A549 (cell line): ENCODE measurements around the gene MED4. TPM values are rescaled to one million over a fixed set of nuclear protein-coding genes. Genes with fewer than 3 reads are reported as not detected.
A peak's percentile ranks its signal among the peaks of the same experiment; 100 is the strongest.
"Not testable (repeated sequence)": the region's sequence is repeated elsewhere in the genome, so short reads cannot be mapped to it uniquely, and the experiment has no call there.

Source experiments
- ATAC-seq, 2 experiments: fragments of 200-7000 bp in 1 of 2; fragments of >200 bp in 1 of 2; cut with Nextera tagmentation in 1 of 2; cut with Tn5 transposase in 1 of 2; 3 replicates each; pipeline versions ENCODE4 v1.8.0 to v1.9.1; 2018 to 2020; ENCODE audit warnings: mild to moderate bottlenecking in 1 of 2, moderate library complexity in 1 of 2
- CTCF ChIA-PET: fragments of 300-600 bp; sonication (Branson Sonifier 250); formaldehyde crosslinking; extraction: SDS; loops from one replicate; lab custom pipeline; 2021; ENCODE audit warnings: antibody characterized with exemption, inconsistent platforms; lab: Yijun Ruan, JAX
- POLR2A ChIA-PET: fragments of 350-600 bp; formaldehyde crosslinking; extraction: SDS; loops from one replicate; lab custom pipeline; 2021; ENCODE audit warnings: antibody characterized with exemption, inconsistent platforms; lab: Yijun Ruan, JAX
- DNase-seq, 2 experiments: peaks; one replicate each; pipeline versions ENCODE4 v3.0.0 to v3.0.0-alpha.2; 2011 to 2016; ENCODE audit warnings: low read depth in 1 of 2, low spot score in 1 of 2
- FAIRE-seq: peaks from 2 replicates; lab custom pipeline; 2011; peaks lifted over from hg19 to GRCh38; lab: Jason Lieb, UNC
- H3K27ac ChIP-seq, 2 experiments: fragments of >200 bp; sonication (Bioruptor Twin); formaldehyde crosslinking; 3 replicates each; pipeline ENCODE4 v1.5.1; 2016 to 2017
- H3K4me1 ChIP-seq: fragments of >200 bp; sonication (Bioruptor Twin); formaldehyde crosslinking; 3 replicates; pipeline ENCODE4 v1.6.1; 2016
- H3K4me2 ChIP-seq: fragments of >200 bp; sonication (Bioruptor Twin); formaldehyde crosslinking; 3 replicates; pipeline ENCODE4 v1.6.1; 2016
- H3K4me3 ChIP-seq: fragments of >200 bp; sonication (Bioruptor Twin); formaldehyde crosslinking; 3 replicates; pipeline ENCODE4 v1.5.1; 2016
- H3K9me3 ChIP-seq: fragments of >200 bp; sonication (Bioruptor Twin); formaldehyde crosslinking; 3 replicates; pipeline ENCODE4 v1.6.1; 2016
- CBX2 ChIP-seq: fragments of 200-600 bp; sonication (generic); IDR thresholded peaks from 2 replicates; pipeline ENCODE4 v1.6.1; 2016; ENCODE audit warnings: low read depth, mild to moderate bottlenecking, borderline replicate concordance
- CHD2 ChIP-seq: fragments of 150-350 bp; IDR thresholded peaks from 2 replicates; pipeline ENCODE4 v1.6.1; 2014; ENCODE audit warnings: low read length; ENCODE audit not compliant: partially characterized antibody
- EHF ChIP-seq: fragments of 250-450 bp; sonication (Bioruptor Pico); IDR thresholded peaks from 2 replicates; pipeline ENCODE4 v1.5.0; 2020; ENCODE audit warnings: mild to moderate bottlenecking
- EP300 ChIP-seq, 2 experiments: fragments of >200 bp; sonication (Bioruptor Twin); formaldehyde crosslinking; IDR thresholded peaks; 2 replicates in 1 of 2; 3 replicates in 1 of 2; pipeline ENCODE4 v1.6.1; 2016 to 2017
- FOSB ChIP-seq: fragments of 250-450 bp; sonication (Bioruptor Pico); IDR thresholded peaks from 2 replicates; pipeline ENCODE4 v1.5.0; 2020; ENCODE audit warnings: mild to moderate bottlenecking, moderate library complexity
- FOXS1 ChIP-seq: fragments of 250-450 bp; sonication (Bioruptor Pico); IDR thresholded peaks from 2 replicates; pipeline ENCODE4 v1.5.0; 2020; ENCODE audit warnings: mild to moderate bottlenecking, moderate library complexity
- GATA3 ChIP-seq: IDR thresholded peaks from 2 replicates; pipeline ENCODE4 v1.6.1; 2012; ENCODE audit warnings: borderline replicate concordance
- JUNB ChIP-seq: fragments of >200 bp; sonication (Bioruptor Twin); formaldehyde crosslinking; IDR thresholded peaks from 2 replicates; pipeline ENCODE4 v1.6.1; 2016
- MYC ChIP-seq: IDR thresholded peaks from 2 replicates; pipeline ENCODE4 v1.6.1; 2012; ENCODE audit warnings: mild to moderate bottlenecking, inconsistent platforms, low read length, improper control_type of control experiment, borderline replicate concordance
- POLR2A ChIP-seq: IDR thresholded peaks from 2 replicates; pipeline ENCODE4 v1.6.1; 2012; ENCODE audit warnings: mild to moderate bottlenecking, low read length
- TP53 ChIP-seq: fragments of 250-450 bp; sonication (Bioruptor Pico); IDR thresholded peaks from 2 replicates; pipeline ENCODE4 v1.5.0; 2021; ENCODE audit warnings: mild to moderate bottlenecking, moderate library complexity
- WGBS: methylation state at CpG from one replicate; pipeline ENCODE4 v1.1.6; 2017; ENCODE audit errors: missing lambda C conversion rate; 5-methylcytosine and 5-hydroxymethylcytosine counted together
- polyA plus RNA-seq, 4 experiments: library from polyadenylated mRNA; depleted of rRNA in 3 of 4; stranded (reverse); fragments of >200 nt; fragmentation: RNase III in 1 of 4; extraction: RNeasy Plus Mini Kit Qiagen cat#74134 plus additional on column Dnase treatment in 1 of 4; gene quantifications; 2 replicates in 3 of 4; 3 replicates in 1 of 4; pipeline ENCODE4 v1.2.3, GENCODE V29; 2011 to 2017
- TF ChIP-seq, protein P1 (sequence below): fragments of 200-600 bp; sonication (generic); IDR thresholded peaks from 2 replicates; pipeline ENCODE4 v1.6.1; 2016; ENCODE audit warnings: antibody characterized with exemption, mild to moderate bottlenecking, moderate library complexity
- TF ChIP-seq, protein P2 (sequence below): IDR thresholded peaks from 2 replicates; pipeline ENCODE4 v1.6.1; 2012

Gene MED4
- polyA plus RNA-seq, 2 of the 4 experiments (the other 2 are of a cell fraction) = 30.5 to 41.9 TPM

DNA sequence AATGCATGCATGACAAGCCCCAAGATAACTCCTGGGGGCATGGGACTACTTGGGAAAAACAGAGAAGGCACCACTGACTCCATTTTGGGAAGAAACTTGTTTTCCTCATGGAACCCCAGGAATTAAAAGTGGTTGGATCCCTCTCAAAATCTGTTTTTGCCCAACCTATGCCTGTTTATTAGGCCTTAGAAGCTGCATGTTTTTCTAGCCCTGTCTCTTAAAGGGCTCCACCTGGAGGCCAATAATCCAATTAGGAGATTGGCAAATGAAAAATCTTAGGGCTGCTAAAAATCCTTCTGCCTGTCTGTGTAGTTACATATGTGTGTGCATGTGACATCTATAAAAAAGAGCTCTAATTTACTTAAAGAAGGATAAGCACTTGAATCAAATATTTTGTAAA lies 26.9 kb downstream of the MED4 start (continued):
- TF ChIP-seq POLR2A (no peak), CHD2 (no peak)

DNA sequence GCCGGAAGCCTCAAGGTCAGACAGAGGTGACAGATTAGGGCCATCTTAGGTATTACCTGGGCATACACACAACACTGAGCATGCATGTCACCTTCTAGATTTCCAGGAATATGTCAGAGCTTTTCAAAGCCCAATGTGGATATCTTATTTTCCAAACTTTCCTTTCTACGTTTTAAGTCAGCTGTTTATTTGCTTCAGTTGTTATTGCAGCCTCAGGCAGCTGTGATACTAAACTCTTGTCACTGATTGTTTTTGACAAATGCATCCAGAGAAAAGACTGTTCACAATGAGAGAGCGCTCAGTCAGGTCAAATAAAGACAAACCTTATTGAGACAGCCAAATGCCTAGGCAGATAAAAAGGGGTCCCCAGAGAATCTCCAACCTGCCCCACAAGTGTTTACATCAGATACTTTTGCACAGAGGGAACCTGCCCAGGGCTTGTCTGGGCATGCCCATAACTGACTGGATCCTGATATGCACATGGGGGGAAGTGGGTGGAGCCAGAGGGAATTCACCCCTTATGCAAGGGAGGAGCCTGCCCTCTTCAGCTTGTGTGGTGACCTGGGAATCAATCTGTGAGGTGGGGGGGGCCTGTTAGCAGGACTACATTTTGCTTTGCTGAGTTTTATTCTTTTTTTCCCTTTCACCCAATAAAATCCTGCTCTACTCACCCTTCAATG lies 28.5 kb downstream of the MED4 start:
- H3K4me3 ChIP-seq = no peak overlapping the region
- no peak for ATAC-seq
- POLR2A ChIA-PET = no interaction called here
- TF ChIP-seq EHF (no peak), FOSB (no peak), GATA3 (no peak), MYC (no peak)
- TF ChIP-seq, protein P1, sequence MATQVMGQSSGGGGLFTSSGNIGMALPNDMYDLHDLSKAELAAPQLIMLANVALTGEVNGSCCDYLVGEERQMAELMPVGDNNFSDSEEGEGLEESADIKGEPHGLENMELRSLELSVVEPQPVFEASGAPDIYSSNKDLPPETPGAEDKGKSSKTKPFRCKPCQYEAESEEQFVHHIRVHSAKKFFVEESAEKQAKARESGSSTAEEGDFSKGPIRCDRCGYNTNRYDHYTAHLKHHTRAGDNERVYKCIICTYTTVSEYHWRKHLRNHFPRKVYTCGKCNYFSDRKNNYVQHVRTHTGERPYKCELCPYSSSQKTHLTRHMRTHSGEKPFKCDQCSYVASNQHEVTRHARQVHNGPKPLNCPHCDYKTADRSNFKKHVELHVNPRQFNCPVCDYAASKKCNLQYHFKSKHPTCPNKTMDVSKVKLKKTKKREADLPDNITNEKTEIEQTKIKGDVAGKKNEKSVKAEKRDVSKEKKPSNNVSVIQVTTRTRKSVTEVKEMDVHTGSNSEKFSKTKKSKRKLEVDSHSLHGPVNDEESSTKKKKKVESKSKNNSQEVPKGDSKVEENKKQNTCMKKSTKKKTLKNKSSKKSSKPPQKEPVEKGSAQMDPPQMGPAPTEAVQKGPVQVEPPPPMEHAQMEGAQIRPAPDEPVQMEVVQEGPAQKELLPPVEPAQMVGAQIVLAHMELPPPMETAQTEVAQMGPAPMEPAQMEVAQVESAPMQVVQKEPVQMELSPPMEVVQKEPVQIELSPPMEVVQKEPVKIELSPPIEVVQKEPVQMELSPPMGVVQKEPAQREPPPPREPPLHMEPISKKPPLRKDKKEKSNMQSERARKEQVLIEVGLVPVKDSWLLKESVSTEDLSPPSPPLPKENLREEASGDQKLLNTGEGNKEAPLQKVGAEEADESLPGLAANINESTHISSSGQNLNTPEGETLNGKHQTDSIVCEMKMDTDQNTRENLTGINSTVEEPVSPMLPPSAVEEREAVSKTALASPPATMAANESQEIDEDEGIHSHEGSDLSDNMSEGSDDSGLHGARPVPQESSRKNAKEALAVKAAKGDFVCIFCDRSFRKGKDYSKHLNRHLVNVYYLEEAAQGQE = no peak
- TF ChIP-seq, protein P2, sequence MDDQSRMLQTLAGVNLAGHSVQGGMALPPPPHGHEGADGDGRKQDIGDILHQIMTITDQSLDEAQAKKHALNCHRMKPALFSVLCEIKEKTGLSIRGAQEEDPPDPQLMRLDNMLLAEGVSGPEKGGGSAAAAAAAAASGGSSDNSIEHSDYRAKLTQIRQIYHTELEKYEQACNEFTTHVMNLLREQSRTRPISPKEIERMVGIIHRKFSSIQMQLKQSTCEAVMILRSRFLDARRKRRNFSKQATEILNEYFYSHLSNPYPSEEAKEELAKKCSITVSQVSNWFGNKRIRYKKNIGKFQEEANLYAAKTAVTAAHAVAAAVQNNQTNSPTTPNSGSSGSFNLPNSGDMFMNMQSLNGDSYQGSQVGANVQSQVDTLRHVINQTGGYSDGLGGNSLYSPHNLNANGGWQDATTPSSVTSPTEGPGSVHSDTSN = no peak
- TF ChIP-seq, all 56 proteins: peak for 0
- 95% methylated on average over 3 of the region's 3 CpGs for WGBS
- FAIRE-seq (no peak), DNase-seq (peak in 1 of 2 experiments; percentile 20)
- CTCF ChIA-PET = interaction anchor here (1.5 to 2.0 kb wide), 2 partner anchors 28 kb away, joined by 3 to 5 read pairs; partner anchors contain the start of genes MED4 and NUDT15
- H3K9me3 ChIP-seq = peaks cover 11% of the 10 kb centered on the region; the same call in 1 of the 3 replicates
- no peak overlapping the region for H3K4me2 ChIP-seq
- H3K27ac ChIP-seq = peak overlapping the region; percentile 13 to 70; a peak in 4 of 6 replicates
- no peaks in the 10 kb centered on the region for H3K4me1 ChIP-seq

DNA sequence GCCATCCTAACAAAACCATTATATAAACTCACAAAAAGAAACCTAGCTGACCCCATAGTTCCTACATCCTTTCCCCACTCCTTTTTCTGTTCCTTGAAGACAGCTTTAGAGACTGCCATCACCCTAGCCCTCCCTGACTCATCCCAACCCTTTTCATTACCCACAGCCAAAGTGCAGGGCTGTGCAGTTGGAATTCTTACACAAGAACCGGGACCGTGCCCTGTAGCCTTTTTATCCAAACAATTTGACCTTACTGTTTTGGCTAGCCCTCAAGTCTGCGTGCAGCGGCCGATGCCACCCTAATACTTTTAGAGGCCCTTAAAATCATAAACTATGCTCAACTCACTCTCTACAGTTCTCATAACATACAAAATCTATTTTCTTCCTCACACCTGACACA lies 35.0 kb downstream of the MED4 start:
- CTCF ChIA-PET, ATAC-seq, POLR2A ChIA-PET: not testable (repeated sequence)

DNA sequence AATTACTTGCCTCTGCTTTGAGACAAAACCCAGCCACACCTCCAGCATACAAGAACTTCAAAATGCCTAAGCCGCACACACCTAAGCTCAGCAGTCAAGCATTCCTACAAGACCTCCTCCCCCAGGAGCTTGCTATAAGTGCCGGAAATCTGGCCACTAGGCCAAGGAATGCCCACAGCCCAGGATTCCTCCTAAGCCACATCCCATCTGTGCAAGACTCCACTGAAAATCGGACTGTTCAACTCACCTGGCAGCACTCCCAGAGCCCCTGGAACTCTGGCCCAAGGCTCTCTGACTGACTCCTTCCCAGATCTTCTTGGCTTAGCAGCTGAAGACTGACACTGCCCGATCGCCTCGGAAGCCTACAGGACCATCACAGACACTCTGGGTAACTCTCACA lies 36.4 kb downstream of the MED4 start:
- 72% methylated on average over 5 of the region's 6 CpGs for WGBS
- FAIRE-seq, POLR2A ChIA-PET: not testable (repeated sequence)

More for the DNA sequence above, 35.0 kb downstream of the MED4 start:
- not testable (repeated sequence) for H3K4me3 ChIP-seq, DNase-seq, FAIRE-seq, H3K27ac ChIP-seq, H3K4me1 ChIP-seq, H3K9me3 ChIP-seq, H3K4me2 ChIP-seq
- 52% methylated on average over 5 of the region's 5 CpGs for WGBS

DNA sequence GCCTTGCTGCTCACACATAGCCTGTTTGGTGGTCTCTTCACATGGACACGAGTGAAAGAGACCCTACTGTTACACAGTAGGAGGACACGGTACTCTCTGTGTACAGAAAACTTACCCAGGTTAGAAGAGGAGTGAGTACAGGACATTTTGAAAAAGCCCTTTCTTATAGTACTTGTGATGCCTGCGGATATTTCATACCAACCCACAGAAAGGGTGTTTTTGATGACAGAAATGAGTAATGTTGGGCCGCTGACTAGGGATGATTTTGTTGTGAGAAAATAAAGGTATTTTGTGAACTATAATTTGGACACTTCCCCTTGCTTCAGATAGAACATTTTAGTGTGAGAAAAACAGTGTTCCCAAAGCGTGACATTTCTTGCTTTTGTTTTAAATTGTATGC lies 39.2 kb downstream of the MED4 start:
- H3K27ac ChIP-seq = no peak overlapping the region
- TF ChIP-seq TP53 (CRISPR knock-in tag) = no peak
- no peak for TF ChIP-seq EP300 (IDR thresholded peaks at IDR 0.05)
- TF ChIP-seq JUNB = no peak
- TF ChIP-seq CBX2 = no peak
- no peak for TF ChIP-seq FOXS1 (CRISPR knock-in tag)
- TF ChIP-seq CHD2 = no peak
- ATAC-seq = no peak
- POLR2A ChIA-PET = no interaction called here
- H3K9me3 ChIP-seq = no peaks in the 10 kb centered on the region
- no peak overlapping the region for H3K4me3 ChIP-seq
- H3K4me2 ChIP-seq = no peak overlapping the region
- no peaks in the 10 kb centered on the region for H3K4me1 ChIP-seq
- CTCF ChIA-PET = no interaction called here
- WGBS = 90% methylated on average over 5 of the region's 5 CpGs
- FAIRE-seq = no peak
- no peak for DNase-seq

More for the DNA sequence above, 36.4 kb downstream of the MED4 start:
- H3K4me1 ChIP-seq, H3K4me2 ChIP-seq, H3K9me3 ChIP-seq, H3K4me3 ChIP-seq, CTCF ChIA-PET, ATAC-seq, DNase-seq, H3K27ac ChIP-seq: not testable (repeated sequence)
